HG03025 (cell line): ENCODE measurements around the gene IGF2BP3.
"Not testable (repeated sequence)": the region's sequence is repeated elsewhere in the genome, so short reads cannot be mapped to it uniquely, and the experiment has no call there.

ENCODE experiments used
- ATAC-seq: cut with Tn5 transposase; IDR thresholded peaks from one replicate; pipeline ENCODE4 v1.9.1; 2021; ENCODE audit warnings: mild to moderate bottlenecking, moderate library complexity; ENCODE audit not compliant: unreplicated experiment, low FRiP score

Gene IGF2BP3

DNA sequence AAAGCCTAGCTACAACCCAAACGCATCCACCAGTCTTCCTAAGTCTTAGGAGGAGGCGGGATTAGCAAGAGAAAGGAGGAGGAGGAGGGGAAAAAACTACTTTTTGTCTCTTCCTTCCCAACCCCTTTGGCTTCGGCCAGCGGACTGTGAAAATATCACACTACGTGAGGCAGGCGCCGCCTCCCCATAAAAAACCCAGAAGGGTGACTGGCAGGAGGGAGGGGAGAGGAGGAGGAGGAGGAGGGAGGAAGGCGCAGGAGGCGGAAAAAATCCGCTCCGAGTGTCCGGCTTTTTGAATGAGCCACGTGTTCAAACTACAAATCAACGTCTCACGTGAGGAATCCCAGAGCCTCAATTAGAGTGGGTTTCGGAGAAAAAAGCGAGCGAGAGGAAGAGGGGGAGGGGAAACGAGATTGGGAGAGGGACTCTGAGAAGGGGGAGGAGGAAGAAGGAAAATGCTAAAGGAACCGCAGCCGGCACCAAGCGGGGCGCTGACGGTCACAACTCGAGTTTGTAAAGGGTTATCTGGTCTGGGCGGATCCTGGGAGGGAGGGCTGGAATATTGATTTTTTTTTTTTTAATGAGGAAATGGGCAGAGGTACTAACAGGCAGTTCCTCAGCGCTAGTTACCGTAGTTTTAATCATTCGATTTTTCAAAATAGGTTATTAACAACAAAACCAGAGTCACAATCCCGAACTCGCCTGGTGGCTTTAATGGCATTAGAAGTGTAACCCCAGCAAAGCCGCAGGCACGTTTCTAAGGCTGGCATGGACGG lies at the start of gene IGF2BP3:
Gene IGF2BP3 (minus strand): TSS at position 162 of the 776 bp plus-strand sequence. CDS start 381 bp downstream, outside the sequence.
- ATAC-seq = no peak

DNA sequence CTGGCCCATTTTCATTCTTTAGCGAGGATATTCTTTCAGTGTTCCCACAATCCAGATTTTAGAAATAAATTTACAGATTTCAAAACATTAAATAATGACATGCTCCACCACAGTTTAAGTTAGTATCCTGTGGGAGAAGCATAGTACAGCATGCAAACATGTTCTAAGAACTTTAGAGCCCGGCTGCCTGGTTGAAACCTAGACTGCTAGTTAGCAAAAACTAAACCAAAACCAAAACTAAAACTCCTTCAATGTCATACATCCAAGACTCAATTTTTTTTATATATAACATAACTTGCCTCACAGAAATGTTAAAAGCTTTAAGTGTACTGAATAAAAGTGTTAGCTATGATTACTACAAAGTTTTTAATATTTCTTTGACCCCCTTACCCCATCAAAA lies 44.5 kb upstream of the IGF2BP3 start:
- ATAC-seq = no peak

DNA sequence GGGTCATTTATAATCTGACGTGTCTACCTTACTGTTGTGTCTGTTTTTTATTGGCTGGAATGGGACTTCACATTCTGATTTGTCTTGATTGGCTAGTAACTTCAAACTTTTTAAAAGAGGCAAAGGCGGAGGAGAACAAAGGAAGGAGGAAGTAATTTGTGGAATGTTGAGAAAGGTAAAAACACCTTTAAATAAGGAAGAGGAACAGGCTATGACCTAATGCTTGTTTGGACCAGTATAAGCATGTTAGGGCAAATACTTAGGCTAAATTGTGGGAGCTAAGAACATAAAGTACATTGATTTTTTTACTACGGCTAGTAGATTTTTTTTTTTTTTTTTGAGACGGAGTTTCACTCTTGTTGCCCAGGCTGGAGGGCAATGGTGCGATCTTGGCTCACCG lies 43.5 kb upstream of the IGF2BP3 start:
- not testable (repeated sequence) for ATAC-seq

DNA sequence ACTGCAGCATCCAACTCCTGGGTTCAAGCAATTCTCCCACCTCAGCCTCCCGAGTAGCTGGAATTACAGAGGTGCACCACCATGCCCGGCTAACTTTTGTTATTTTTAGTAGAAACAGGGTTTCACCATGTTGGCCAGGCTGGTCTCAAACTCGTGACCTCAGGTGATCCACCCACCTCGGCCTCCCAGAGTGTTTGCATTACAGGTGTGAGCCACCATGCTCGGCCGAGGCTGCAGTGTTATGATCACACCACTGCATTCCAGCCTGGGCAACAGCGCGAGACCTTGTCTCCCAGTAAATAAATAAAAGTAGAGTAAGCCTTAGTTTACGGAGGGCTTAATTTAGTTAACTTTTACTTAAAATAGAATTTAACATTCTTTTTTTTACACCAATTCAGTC lies 23.7 kb upstream of the IGF2BP3 start:
- ATAC-seq = no peak

GRCh38 chr7:23491502-23491901 lies 21.2 kb upstream of the IGF2BP3 start:
- no peak for ATAC-seq

GRCh38 chr7:23490357-23491135 lies 20.3 kb upstream of the IGF2BP3 start:
- ATAC-seq = no peak

- not testable (repeated sequence) for ATAC-seq
These were observed 18.4 kb upstream of the IGF2BP3 start for GRCh38 chr7:23488714-23489113.

- ATAC-seq = no peak
These were observed 17.4 kb upstream of the IGF2BP3 start for GRCh38 chr7:23487670-23488069.

- no peak for ATAC-seq
These were observed 15.9 kb upstream of the IGF2BP3 start for GRCh38 chr7:23486002-23486773.

- no peak for ATAC-seq
These were observed 12.4 kb upstream of the IGF2BP3 start for GRCh38 chr7:23482686-23483085.

DNA sequence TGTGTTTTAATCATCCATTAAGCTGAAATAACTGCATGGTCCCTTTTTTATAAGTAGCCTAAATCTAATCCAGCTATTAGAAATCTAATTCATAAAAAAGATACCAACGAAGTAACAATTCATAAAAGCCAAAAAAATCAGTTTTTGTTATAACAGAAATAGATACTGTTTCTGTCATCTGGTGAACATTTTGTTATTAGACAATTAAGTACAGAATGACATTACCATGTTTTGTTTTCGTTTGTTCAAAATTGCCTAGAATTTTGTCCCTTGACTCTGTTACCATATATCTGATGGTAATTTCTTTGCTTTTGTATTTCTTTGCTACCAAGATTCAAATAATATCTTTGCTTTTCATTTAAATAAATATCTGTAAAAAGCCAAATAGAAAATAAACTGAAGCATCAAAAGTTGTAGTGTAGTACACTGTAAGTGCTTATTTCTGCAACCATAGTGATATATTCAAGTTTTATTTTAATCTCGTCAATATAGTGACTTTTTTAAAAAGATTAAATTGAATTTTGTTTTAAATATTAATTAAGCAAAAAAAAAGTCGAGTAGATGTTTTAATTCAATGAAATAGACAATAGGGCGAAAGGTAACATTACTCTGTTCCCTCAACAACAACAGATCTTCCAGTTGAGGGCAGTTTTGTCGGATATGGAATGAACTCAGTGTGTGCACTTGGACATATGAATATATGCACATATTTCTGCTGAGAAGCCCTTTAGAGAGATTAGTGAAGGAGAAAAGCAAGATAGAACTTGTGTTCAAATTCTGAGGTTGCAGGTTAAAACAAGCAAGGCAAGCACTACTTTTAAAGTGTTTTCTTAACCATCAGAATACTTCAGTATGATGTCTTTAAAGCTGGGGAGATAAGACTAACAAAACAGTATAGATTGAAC lies 7.9 kb upstream of the IGF2BP3 start:
- no peak for ATAC-seq

GRCh38 chr7:23477157-23477499 lies 6.8 kb upstream of the IGF2BP3 start:
- no peak for ATAC-seq

DNA sequence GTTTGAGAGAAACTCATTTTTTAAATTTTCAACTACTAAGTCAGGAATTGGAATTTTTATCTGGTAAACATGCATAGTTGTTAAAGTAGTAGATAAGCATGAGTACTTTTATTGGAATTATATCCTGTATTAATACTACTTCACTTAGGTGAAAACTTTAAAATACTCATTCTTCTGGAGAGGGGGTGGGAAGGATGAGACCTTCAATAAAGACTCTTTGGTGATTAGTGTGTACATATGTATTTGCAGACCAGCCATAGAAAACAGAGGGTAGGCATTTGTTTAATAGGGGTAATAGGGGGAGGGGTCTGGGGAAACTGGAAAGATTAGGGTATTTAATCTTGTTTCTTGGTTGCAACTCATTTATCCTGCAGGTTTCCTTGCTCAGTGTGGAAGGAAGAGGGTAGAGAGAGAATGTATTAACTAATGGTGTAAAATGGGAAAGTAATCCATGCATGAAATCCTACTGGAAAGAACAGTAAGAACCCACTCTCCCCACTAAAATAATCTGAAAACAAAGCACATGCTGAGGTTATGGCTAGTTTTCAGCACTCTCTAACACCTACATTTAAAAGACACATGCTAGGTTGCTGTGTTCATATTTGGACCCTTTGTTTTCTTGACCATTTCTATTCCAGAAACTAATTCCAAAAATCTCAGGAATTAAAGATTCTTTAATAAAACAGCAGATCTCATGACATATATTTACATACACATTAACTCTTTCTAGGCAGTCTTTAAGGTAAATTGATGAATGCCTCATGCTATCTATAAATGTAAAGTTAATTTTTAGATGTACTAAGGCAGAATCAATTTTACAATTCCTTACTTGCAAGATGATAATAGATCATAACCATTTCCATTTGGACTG lies 6.2 kb upstream of the IGF2BP3 start:
- ATAC-seq = no peak

GRCh38 chr7:23475576-23475839 lies 5.2 kb upstream of the IGF2BP3 start:
- no peak for ATAC-seq

GRCh38 chr7:23474829-23475575 lies 4.7 kb upstream of the IGF2BP3 start:
- ATAC-seq = no peak

DNA sequence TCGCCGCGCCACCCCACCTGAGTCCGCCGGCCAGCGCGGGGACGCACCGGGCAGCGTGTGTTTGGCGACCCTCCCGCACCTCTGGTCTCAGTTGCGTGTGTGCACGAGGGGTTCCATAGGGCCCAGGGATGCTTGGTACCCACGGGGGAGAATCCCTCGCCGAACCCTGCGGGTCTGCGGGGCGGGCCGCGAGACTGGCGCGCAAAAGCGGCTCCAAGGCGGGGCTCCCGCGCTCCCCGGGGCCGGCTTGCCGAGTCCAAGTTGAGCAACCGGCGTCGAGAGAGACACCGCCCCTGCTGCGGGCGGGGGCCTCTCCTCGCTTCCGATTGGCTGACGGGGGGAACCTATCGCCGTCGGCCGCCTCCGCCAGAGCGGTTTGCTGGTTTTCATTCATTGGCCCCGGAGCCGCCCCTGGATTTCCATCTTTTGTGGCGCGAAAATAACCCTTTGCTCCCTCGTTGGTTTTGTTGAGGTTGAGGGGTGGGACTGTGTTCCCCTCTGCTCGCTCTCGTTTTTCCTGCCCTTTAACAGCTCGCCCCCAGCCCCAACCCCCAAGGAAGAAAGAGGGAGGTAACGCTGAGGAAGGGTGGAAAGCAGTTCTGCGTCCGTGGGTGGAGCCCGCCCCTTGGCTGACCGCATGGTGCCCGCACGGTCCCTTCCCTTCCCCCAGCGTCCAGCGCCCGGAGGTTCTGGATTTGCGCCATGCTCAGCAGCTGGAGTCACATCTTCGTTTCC lies 4.0 kb upstream of the IGF2BP3 start:
- ATAC-seq = peak; percentile 52

DNA sequence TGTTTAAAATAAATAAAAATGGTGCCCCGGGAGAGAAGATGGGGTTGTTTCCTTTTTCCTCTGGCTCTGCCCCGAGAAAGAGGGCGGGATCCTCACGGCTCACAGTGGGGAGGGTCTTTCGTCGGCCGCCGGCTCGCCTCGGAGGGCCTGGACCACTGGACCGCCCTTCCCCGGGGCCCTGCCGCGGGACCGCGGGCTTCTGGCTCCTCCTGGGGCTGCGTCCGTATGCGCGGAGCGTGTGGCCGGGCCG lies 3.5 kb upstream of the IGF2BP3 start:
- no peak for ATAC-seq
